Measurements from ENCODE around the gene ECT2L. TPM values are rescaled to one million over a fixed set of nuclear protein-coding genes. Genes with fewer than 3 reads are reported as not detected.

The ECT2L gene
- total and polyA plus RNA-seq, 2 donors (not counting 3 experiments of a cell fraction or from before 2014, with no cell fraction given), result not detected

DNA sequence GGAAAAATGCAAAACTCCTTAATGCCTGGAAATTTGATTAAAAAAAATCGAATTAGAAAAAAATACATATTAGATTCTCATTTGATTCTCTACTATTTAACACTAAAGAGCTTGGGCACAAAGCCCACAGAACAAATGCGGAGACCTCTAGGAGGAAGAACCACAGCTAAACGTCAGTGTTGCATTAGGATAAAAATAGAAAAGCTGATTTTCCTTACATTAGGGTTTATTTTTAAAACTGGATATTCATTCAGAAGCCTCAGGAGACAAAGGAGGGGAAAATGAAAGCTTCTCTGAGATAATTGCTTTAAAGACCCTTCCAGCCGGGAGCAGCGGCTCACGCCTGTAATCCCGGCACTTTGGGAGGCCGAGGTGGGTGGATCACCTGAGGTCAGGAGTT lies 77.3 kb downstream of the ECT2L start:
- no TSS peak for BruUV-seq (replicated peaks)
- CTCF ChIA-PET, result interaction anchor here (1.2 to 2.4 kb wide), 2 partner anchors 10 to 13 kb away, joined by 3 to 6 read pairs; no protein-coding TSS in a partner anchor
- dilution Hi-C loops (cut with MboI; ENCODE audit: extremely low pct_ligation_motif_present, low sequenced_read_pairs), result no loop called here

More for the DNA sequence above, 77.3 kb downstream of the ECT2L start:
- no peaks in the 10 kb centered on the region for H3K79me2 ChIP-seq (ENCODE audit: control insufficient read depth, insufficient read depth, low read length)
- no peak overlapping the region for H2AFZ ChIP-seq (ENCODE audit: low read depth, low read length)
- TF ChIP-seq, protein P1, sequence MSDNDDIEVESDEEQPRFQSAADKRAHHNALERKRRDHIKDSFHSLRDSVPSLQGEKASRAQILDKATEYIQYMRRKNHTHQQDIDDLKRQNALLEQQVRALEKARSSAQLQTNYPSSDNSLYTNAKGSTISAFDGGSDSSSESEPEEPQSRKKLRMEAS (IDR thresholded peaks at IDR 0.05; ENCODE audit: insufficient read depth, insufficient read length), result no peak
- TF ChIP-seq, protein P2, sequence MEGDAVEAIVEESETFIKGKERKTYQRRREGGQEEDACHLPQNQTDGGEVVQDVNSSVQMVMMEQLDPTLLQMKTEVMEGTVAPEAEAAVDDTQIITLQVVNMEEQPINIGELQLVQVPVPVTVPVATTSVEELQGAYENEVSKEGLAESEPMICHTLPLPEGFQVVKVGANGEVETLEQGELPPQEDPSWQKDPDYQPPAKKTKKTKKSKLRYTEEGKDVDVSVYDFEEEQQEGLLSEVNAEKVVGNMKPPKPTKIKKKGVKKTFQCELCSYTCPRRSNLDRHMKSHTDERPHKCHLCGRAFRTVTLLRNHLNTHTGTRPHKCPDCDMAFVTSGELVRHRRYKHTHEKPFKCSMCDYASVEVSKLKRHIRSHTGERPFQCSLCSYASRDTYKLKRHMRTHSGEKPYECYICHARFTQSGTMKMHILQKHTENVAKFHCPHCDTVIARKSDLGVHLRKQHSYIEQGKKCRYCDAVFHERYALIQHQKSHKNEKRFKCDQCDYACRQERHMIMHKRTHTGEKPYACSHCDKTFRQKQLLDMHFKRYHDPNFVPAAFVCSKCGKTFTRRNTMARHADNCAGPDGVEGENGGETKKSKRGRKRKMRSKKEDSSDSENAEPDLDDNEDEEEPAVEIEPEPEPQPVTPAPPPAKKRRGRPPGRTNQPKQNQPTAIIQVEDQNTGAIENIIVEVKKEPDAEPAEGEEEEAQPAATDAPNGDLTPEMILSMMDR (IDR thresholded peaks at IDR 0.05; ENCODE audit: extremely low read depth in 1 of 2, insufficient read depth in 1 of 2, low read depth in 1 of 2, low read length in 2 of 2), result no peak
- TF ChIP-seq FOS (IDR thresholded peaks at IDR 0.05; ENCODE audit: borderline replicate concordance, insufficient read depth, low read length) (no peak), EZH2 (IDR thresholded peaks at IDR 0.05; ENCODE audit: borderline replicate concordance, low read depth, low read length, severe bottlenecking) (no peak), JUN (IDR thresholded peaks at IDR 0.05; ENCODE audit: borderline replicate concordance, insufficient read depth, insufficient read length, low read depth) (no peak), GATA2 (IDR thresholded peaks at IDR 0.05; ENCODE audit: insufficient read depth, insufficient read length, low read depth, low read length) (no peak), POLR2AphosphoS5 (IDR thresholded peaks at IDR 0.05; ENCODE audit: insufficient read depth, low read depth, low read length) (no peak), POLR2A (IDR thresholded peaks at IDR 0.05; ENCODE audit: low read depth, low read length) (no peak), MYC (IDR thresholded peaks at IDR 0.05; ENCODE audit: low read depth, low read length) (no peak)
- H3K4me3 ChIP-seq (replicated peaks in 1 of 3; ENCODE audit: insufficient read depth in 1 of 3, low read depth in 1 of 3, low read length in 3 of 3), result no peak overlapping the region
- no peaks in the 10 kb centered on the region for H3K9me3 ChIP-seq (replicated peaks; ENCODE audit: control insufficient read depth, insufficient read depth, low read length)
- no peaks in the 10 kb centered on the region for H4K20me1 ChIP-seq (replicated peaks; ENCODE audit: control insufficient read depth, extremely low read depth, insufficient read depth, low read length)
- no peaks in the 10 kb centered on the region for H3K9me1 ChIP-seq (replicated peaks; ENCODE audit: control insufficient read depth, extremely low read depth, insufficient read depth, low read length)
- intact Hi-C loops (cut with micrococcal nuclease), result no loop called here
- FAIRE-seq, result no peak
- H3K4me1 ChIP-seq (ENCODE audit: control insufficient read depth, extremely low read depth, insufficient read depth, low read length), result no peaks in the 10 kb centered on the region
- H3K9ac ChIP-seq (replicated peaks; ENCODE audit: extremely low read depth, insufficient read depth, low read length), result no peak overlapping the region
- POLR2A ChIA-PET, result no interaction called here
- no peak for DNase-seq (ENCODE audit: low read depth, low spot score)
- H3K36me3 ChIP-seq (ENCODE audit: control insufficient read depth in 2 of 2, extremely low read depth in 1 of 2, insufficient read depth in 2 of 2, low read length in 2 of 2), result no peaks in the 10 kb centered on the region
- no peak overlapping the region for H3K4me2 ChIP-seq (ENCODE audit: insufficient read depth, low read length)
- H3K27me3 ChIP-seq (ENCODE audit: control insufficient read depth in 2 of 2, insufficient read depth in 2 of 2, low read length in 2 of 2), result peaks cover 0 to 3% of the 10 kb centered on the region in 2 experiments
- no peak overlapping the region for H3K27ac ChIP-seq (ENCODE audit: insufficient read depth, low read depth, low read length)

Data from endothelial cell of umbilical vein (primary cell).